Measurements from ENCODE around the gene ZNF853. TPM values are rescaled to one million over a fixed set of nuclear protein-coding genes. Genes with fewer than 3 reads are reported as not detected.

ZNF853 gene
- under 0.01 and 0.44 TPM in 2 replicates for total RNA-seq

DNA sequence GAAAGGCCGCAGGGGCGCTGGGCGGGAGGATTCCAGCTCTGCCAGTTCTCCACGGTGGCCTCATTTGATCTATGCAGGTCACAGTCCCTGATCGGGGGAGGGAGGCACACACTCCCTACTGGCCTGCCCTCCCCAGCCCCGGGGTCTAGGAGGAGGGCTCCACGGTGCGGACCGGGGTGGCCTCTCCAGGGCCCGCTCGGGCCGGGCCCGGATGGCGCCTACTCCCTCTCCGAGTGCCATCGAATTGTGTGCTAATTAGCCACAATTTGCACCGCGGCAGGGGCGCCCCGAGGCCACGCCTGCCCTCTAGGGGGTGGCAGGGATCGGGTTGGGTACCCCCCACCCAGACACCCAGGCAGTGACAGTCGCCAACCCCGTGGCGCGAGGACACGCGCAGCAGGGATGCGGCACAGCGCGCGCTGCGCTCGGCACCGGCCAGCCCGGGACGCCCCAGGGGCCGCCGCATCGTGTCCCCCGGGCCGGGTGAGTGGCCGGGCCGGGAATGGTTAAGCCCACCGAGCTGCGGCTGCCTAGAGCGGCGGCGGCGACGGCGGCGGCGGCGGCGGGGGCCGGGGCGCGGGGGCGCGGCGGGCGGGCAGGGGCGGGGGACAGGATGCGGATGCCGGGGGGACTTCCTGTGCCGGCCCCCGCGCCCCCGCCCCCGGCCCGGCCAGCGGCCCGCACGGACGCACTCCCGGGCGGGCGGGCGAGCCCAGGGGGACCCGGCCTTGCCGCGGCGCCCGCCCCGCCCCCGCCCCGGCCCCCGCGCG, at the start of gene ZNF853:
TSS of gene ZNF853 (plus strand) at position 658 of the 770 bp plus-strand sequence. CDS start 565 bp downstream, outside the sequence.

DNA sequence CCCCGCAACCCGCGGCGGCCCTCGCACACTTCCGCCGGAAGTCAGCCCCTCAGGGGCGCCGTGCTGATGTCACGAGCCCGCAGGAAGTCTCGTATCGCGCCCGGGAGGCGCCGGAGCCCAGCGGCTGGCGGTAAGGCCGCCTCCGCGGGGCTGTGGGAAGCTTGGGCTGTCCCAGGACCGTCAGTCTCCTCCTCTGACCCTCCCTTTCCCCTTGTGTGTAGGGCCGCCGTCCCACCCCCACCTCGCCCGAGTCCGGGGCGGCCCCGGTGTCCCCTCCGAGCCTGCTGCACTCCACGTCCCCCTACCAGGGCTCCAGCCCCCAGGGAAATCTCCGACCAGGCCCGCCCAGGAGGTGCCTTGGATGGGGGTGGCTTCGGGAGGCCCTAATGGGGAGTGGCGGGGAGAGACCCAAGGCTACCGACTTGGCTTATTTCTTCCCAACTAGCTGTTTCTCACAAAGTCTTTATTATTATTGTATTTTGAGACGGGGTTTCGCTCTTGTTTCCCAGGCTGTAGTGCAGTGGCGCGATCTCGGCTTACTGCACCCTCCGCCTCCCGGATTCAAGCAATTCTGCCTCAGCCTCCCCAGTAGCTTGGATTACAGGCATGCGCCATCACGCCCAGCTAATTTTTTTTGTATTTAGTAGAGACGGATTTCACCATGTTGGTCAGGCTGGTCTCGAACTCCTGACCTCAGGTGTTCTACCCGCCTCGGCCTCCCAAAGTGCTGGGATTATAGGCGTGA, 37.9 kb upstream of the ZNF853 start, which contains the start of gene ZDHHC4:
TSS of gene ZDHHC4 (plus strand) at position 86 of the 745 bp plus-strand sequence. CDS start 3,108 bp downstream, outside the sequence.

GRCh38 chr7:6589829-6590644, 25.4 kb upstream of the ZNF853 start, which contains the start of gene INTS15:
Gene INTS15, plus strand, starts transcription at chr7:6590021. Its CDS starts 263 bp downstream, at chr7:6590284.

DNA sequence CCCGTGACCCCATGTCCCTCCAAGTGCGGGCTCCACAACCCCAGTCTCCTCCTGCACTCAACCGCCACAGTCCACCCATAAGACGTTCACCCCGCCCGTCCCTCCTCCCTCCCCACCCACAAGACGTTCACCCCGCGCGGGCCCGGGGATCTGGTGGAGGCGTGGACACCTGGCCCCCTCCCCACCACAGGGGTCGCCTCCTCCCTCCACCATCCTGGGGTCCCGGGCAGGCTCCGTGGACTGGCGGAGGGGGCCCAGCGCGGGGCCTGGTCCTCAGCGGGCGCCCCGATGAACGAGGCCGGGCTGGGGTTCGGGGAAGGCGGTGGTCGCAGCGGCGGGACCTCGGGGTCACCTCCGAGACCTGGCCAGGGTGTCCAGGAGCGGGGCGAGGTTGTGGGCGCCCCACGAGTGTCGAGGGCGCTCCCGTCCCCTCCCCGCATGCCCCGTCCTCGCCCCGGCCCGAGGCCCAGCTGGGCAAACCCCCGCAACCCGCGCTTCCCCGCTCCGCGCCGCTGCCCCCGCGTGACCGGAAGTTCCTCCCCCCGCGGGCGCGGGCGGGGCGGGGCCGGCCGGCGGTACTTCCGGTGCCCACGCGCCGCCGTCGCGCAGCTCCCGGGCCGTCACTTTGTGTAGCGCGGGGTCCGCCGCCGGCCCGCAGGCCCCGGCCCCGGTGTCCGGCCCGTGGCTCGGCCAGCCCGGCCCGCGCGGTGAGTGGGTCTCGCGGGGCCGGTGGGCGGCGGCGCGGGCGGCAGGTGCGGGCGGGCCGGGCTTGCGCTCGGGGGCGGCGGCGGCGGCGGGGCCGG, 21.5 kb downstream of the ZNF853 start, which contains the start of gene ZNF316:
TSS of gene ZNF316 (plus strand) at position 578 of the 803 bp plus-strand sequence. CDS start 5,092 bp downstream, outside the sequence.

Other genes starting within 250 kb of the ZNF853 start
- gene RAC1, start 241.1 kb upstream of the ZNF853 start, total RNA-seq, result 92.4 and 102 TPM in 2 replicates
- 15.3 and 23.9 TPM in 2 replicates for gene DAGLB, start 167.7 kb upstream of the ZNF853 start, total RNA-seq
- 243 and 308 TPM in 2 replicates for gene KDELR2, start 131.5 kb upstream of the ZNF853 start, total RNA-seq
- not detected in 2 replicates for gene GRID2IP, start 64.1 kb upstream of the ZNF853 start, total RNA-seq
- gene ZDHHC4, start 38.2 kb upstream of the ZNF853 start, total RNA-seq, result 41.1 and 56.0 TPM in 2 replicates
- gene INTS15, start 25.6 kb upstream of the ZNF853 start, total RNA-seq, result 18.6 and 19.5 TPM in 2 replicates
- 14.7 and 19.6 TPM in 2 replicates for gene ZNF316, start 21.7 kb downstream of the ZNF853 start, total RNA-seq
- 18.6 and 19.8 TPM in 2 replicates for gene ZNF12, start 91.3 kb downstream of the ZNF853 start, total RNA-seq
- 0.22 TPM in 1 of 2 replicates, not detected in the other for gene RSPH10B2, start 138.5 kb downstream of the ZNF853 start, total RNA-seq
- 41.9 and 48.8 TPM in 2 replicates for gene CCZ1B, start 210.7 kb downstream of the ZNF853 start, total RNA-seq